A549 treated with AZD9567 at 1 μM for 4 hours (cell line): ENCODE results near the gene RFC2. TPM values are rescaled to one million over a fixed set of nuclear protein-coding genes. Genes with fewer than 3 reads are reported as not detected.

Experiments used
- total RNA-seq: library from RNA; stranded (reverse); fragments of 200-300 nt; extraction: Qiagen RNA extraction; gene quantifications from 5 replicates; pipeline ENCODE4 v1.2.3, GENCODE V29; 2022; ENCODE audit not compliant: insufficient read depth

RFC2 gene
- 53.8 to 69.4 TPM (median 56.7 TPM) in 5 replicates for total RNA-seq

DNA sequence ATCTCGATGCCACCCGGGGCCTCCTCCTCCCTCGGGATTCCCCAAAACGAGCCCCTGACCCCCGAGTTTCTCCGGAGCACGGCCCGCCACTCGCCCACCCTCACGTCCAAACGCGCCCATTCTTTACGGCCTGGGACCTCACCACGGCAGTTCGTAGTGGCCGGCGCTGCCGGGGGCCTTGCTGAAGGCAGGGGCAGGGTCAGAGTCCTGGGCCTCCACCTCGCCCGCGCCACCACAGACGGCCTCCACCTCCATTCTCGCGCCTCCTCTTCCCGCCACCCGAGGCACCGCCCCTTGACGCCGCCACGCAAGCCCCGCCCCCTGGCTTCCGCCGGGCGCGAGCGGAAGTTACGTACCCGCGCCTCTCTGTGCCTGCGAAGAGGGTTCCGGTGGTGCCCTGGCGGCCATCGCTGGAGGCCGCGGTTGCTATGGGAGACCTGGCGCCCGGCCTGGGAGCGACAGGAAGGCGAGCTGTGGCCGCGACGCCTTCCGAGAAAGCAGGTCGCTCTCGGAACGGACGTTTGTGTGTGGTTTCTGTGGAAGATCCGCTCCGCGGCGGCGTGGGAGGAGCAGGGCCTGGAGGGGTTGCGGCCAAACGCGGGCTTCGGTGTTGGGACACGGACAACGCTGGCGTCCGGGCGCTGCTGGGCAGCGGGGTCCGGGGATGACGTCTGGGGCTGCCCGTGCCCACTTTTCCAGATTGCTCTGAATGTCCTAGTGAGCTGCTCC, at the start of gene RFC2:
TSS of gene RFC2 (minus strand) at position 271 of the 729 bp plus-strand sequence. CDS start at position 255, 16 bp downstream.

DNA sequence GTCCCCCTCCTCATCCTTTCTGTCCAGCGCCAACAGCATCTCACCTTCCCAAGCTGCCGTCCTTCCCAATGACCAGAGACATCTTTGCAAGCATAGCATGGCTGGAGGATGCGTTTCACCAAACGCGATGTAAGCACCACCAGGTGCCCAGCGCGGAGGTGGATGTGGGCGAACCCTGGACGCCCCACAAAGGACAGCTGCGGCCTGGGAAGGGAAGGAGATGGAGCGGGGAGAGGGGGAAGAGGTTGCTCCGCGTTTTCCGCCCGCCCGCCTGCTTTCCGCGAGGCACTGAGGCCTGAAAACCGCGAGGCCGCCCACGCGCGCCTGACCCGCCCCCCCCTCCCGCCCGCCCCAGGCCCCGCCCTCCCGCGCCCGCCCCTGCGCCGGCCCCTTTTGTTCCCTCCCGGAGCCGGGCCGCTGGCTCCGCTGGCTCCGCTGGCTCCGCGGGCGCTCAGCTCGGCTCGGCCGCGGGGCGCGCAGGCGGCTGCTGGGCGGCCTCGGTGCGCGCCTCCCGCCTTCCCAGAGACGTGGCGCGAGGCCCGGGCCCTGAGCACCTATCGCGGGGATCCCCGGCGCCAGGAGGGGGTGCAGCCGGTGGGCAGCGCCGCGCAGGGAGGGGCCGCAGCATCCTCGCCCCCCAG, 34.9 kb upstream of the RFC2 start, which contains the start of gene CLIP2:
TSS of gene CLIP2 (plus strand) at position 390 of the 641 bp plus-strand sequence. CDS start 28,140 bp downstream, outside the sequence.

Other genes starting within 250 kb of the RFC2 start
- gene ELN, start 226.2 kb downstream of the RFC2 start, total RNA-seq, result 0.07 to 0.14 TPM (median 0.09 TPM) in 4 of 5 replicates, not detected in the other
- 29.0 to 32.0 TPM (median 30.6 TPM) in 5 replicates for gene LIMK1, start 170.6 kb downstream of the RFC2 start, total RNA-seq
- gene EIF4H, start 80.0 kb downstream of the RFC2 start, total RNA-seq, result 293 to 347 TPM (median 303 TPM) in 5 replicates
- gene LAT2, start 44.4 kb downstream of the RFC2 start, total RNA-seq, result 0.48 to 3.3 TPM (median 0.87 TPM) in 5 replicates
- 15.3 to 16.6 TPM (median 16.0 TPM) in 5 replicates for gene CLIP2, start 35.0 kb upstream of the RFC2 start, total RNA-seq
- 15.3 to 19.6 TPM (median 15.9 TPM) in 5 replicates for gene GTF2IRD1, start 199.5 kb upstream of the RFC2 start, total RNA-seq